T-helper 22 cell (primary cell): Measurements from ENCODE around the gene EXOC2.

Experiments used
- DNase-seq: peaks from one replicate; pipeline ENCODE4 v3.0.0-alpha.2; 2020; ENCODE audit warnings: low read depth

EXOC2 gene

GRCh38 chr6:527989-528673 is 164.8 kb downstream of the EXOC2 start:
- no peak for DNase-seq

DNA sequence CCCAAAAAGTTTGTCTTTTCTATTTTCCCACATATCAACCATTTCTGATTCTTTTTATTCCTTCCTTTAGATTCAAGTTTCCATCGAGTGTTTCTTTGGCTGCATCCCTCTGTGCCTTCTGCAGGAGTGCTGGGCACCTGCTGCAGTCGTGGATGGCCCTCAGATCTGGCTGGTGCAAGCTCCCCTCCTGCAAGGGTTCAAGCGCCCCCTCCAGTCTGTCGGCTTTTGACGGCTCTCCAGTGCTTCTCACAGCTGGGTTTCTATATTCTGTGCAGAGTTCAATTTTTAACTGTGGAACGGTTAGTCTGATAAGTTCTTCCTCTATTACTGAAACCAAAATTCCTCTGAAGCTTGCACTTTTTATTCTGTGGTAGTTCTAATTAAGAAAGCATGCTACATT is 168.1 kb downstream of the EXOC2 start:
- DNase-seq = no peak

DNA sequence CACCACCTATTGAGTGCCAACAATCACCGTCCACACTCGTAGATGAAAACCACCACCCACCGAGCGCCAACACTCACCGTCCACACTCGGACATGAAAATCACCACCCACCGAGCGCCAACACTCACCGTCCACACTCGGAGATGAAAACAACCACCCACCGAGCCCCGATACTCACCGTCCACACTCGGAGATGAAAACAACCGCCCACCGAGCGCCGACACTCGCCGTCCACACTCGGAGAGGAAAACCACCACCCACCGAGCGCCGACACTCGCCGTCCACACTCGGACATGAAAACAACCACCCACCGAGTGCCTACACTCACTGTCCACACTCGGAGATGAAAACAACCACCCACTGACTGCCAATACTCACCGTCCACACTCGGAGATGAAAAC is 172.1 kb downstream of the EXOC2 start:
- DNase-seq = no peak

DNA sequence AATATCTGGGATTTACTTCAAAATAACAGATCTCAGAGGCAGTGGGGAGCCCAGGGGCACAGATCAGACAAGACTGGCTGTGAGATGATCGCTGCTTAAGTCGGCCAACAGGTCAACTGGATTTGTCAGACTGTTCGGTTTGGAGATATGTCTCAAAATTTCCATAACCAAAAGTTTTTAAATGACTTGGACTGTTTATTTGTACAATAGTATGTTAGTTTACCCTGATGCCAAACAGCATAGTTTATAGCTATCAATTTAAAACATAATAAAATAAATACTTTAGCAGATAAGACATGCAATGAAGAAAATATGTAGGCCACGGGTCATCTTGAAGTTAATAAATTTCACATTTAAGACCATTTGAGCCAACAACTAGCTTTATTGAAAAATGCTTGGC is 174.7 kb downstream of the EXOC2 start:
- DNase-seq = no peak

DNA sequence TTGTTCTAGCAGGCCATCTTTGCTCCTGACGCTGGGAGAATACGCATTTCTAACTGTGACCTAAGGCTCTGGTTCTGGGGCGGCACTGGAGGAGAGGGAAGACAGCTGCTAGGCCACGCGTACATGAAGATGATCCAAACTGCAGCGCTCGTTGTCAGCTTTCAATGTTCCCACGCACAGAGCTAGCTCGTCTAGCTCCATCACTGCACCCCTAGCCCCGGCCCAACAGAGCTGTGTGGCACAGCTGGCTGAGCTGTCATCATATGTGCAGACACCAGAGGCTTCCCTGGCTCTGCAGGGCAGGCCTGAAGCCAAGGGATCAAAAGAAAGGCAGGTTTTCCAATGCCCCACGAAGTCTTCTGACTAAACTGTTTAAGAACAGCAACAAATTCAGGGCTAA is 176.7 kb downstream of the EXOC2 start:
- DNase-seq = no peak

DNA sequence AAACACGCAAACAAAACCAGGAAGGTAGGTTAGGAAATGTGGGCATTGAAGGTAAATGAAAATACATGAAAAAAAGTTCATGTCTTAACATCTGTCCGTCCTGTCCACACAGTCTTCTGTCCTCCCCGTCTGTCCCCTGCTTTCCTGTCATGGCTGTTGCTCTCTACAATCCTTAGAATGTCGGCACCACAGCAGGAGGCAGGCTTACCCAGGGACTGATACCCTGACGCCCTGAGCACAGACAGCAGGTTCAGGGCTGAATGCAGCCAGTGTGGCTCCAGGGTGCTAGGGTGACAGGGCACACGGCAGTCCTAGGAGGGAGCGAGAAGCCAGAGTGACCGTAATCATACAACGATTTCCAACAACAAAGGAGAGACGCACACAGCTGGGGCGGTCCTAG is 177.7 kb downstream of the EXOC2 start:
- no peak for DNase-seq

DNA sequence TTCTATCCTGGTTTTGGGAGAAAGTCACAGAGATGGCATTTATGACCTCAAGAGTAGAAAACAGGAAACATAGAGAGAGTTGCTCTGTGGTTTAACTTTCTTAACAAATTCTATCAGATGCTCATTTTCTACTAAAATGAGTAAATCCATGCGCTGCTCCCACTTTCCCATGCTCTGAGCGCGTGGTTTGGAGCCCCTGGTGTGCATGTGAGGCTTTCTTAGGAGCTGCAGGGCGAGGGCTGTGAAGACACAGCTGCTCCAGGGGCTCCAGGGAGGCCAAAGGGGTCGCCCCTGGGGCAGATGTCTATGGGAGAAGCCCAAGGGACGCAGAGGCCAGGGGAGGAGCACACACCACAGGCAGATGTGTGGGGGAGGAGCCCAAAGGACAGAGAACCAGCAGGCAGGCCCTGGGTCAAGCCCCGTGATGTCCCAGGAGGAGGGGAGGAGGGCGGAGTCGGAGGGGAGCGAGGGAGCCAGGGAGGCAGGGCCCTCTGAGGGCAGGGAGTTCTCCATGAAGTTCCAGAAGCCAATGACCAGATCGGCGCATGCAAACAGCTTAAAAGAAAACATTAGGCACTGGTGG is 178.5 kb downstream of the EXOC2 start:
- no peak for DNase-seq

DNA sequence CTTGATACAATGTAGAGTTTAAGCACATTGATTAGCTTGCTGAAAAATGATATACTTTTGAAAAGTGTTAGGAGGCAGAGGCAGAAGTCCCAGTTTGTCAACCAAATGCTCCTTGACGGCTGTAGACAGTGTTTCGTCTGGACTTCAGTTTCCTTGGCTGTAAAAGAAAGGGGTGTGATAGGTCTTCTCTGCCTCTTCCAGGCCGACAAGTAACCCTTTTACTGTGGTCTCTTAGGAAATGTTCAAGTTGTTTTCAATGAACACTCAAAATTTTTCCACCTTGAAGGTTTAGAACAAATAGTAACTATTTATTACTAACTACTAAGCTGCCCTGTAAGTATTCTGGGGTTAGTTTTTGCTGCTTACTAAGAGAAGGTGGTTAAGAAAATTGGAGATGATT is 179.0 kb downstream of the EXOC2 start:
- no peak for DNase-seq

DNA sequence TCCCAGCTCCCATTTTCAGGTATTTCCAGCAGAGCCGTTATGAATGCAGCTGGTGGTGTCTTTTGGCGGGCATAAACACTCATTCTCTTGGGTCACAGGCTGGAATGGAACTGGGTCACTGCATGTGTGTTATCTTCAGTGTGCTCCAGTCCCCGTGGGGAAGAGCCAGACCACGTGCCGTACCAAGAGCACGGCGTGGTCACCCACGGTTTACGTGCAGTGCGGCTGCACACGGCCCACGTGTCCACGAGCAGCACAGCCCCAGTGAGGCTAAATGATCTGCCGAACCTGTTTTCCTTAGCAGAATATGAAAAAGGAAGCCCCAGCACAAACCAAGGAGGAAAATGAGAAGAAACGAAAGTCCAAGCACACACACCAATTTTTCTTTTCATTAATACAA is 179.9 kb downstream of the EXOC2 start:
- DNase-seq = no peak

GRCh38 chr6:511488-512137 is 181.3 kb downstream of the EXOC2 start:
- no peak for DNase-seq

DNA sequence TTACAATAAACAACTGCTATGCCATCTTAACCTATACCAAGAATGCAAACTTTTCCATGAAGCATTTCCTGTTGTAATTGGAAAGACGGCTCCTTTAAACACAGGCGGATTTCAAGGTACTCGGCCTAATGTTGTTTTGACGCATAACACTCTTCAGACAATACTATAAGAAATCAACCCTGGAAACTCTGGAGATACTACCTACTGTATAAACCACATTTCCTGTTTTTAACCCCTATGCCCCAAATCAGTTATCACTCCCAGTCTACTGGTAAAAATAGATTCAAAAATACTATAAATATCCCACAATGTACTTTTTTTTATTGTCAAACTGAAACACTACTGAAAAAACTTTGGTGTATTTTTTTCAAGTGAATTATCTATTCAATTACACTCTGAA is 183.3 kb downstream of the EXOC2 start:
- no peak for DNase-seq

- no peak for DNase-seq
These were observed 184.3 kb downstream of the EXOC2 start for GRCh38 chr6:508614-509013.

GRCh38 chr6:508006-508405 is 184.9 kb downstream of the EXOC2 start:
- no peak for DNase-seq

DNA sequence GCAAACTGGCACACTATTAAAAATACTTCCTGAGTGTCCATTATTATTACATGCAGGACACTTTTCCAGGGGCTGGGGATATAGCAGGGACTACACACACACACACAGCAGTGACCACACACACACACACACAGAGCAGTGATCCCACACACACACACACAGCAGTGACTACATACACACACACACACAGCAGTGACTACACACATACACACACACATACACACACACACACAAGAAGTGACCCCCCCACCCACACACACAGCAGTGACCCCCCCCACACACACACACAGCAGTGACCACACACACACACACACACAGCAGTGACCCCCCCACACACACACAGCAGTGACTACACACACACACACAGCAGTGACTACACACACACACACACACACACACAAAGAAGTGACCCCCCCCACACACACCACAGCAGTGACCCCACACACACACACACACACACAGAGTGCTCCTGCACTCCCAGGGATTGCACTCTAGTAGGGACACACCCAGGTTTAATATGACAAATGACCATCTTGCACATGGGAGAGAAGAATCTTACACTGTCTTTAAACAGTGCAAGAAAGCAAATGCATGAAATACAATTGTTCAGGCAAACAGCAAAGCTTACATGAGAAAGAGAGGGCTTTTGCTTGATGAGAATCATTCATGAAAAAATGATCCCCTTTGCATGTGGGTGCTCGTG is 185.9 kb downstream of the EXOC2 start:
- DNase-seq = no peak

DNA sequence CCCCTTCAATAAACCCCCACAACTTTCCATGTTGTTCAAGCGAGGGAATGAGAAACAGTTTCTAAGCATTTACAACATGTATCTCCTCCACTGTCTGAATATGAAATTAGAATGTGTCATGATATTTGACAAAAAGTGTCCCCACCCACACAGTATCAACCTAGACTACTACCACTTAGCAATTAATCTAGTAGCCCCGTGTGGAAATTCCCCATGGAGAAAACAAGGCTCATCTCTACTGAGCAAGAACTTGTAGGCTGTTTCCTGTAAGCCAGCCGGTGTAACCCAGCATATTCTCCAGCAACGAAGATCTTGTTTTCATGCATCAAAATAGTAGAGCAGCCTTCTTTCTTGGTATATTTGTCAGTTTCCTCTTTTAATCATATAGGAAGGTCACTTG is 186.4 kb downstream of the EXOC2 start:
- no peak for DNase-seq

DNA sequence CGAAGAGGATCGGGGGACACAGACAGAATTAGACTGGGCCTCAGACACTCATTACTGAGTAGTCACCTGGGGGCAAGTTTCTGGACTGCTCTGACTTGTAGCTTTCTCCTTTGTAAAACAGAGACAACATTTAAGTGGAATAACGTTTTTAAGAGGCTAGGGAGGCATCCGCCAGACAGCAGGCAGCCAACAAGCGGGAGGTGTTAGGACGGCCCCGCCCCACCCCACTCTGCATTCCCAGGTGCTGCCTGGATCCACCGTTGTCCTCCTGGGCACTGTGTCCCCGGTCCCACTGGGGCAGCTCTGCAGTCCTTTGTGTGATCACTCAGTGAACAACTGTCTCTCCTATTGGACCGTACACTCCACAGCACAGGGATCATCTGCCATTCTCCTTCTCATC is 187.6 kb downstream of the EXOC2 start:
- no peak for DNase-seq

GRCh38 chr6:504446-504980 is 188.4 kb downstream of the EXOC2 start:
- DNase-seq = no peak

GRCh38 chr6:503610-504362 is 189.2 kb downstream of the EXOC2 start:
- no peak for DNase-seq

- DNase-seq = no peak
These were observed 190.2 kb downstream of the EXOC2 start for GRCh38 chr6:502761-503160.

DNA sequence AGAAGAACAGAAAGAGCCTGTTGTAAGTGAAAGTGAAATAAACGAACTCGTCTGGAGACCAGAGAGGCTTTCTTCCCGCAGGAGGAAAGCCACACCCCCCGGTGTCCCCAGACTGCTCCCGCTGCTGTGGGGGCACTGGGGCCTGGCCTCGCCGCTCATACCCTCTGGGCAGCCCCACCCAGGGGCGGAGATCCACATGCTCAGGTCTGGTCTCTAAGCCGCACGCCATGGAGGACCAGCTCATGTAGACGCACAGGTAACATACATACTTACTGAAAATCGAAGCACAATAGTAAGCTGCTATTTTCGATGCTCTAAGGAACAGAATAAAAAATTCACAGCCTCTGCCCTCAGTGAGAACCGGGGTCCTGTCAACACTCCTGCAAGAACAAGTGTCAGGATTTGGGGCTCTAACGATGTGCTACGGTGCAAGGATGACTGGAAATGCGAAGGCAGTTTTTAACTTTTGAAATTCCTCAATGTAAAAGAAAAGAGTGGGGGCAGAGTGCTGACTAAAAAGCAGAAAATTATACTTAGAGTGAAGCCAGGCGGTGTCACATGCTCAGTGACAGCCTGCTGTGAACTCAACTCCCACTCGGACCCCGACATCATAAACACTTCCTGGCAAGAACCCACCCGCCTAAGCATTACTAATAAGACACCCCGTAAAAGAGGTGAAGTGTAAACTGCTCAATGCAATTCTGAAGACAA is 190.9 kb downstream of the EXOC2 start:
- DNase-seq = peak; percentile 25

- DNase-seq = no peak
These were observed 193.3 kb downstream of the EXOC2 start for GRCh38 chr6:499617-500016.
